Effector memory CD8-positive, alpha-beta T cell (primary cell): ENCODE measurements around the gene THSD4.

Experiments used
- ATAC-seq: fragments of 150-1000 bp; cut with Tn5 transposase; replicated peaks from 2 replicates; pipeline ENCODE4 v1.10.0; 2021; ENCODE audit warnings: mild to moderate bottlenecking, moderate library complexity
- DNase-seq, 3 experiments: peaks; one replicate each; pipeline ENCODE4 v3.0.0; 2021
- H3K27ac Mint-ChIP-seq, 2 donors: one replicate each; pipeline ENCODE4 v1.8.0; 2022; ENCODE audit warnings: mild to moderate bottlenecking in 2 of 2, mixed read lengths in 2 of 2, moderate library complexity in 2 of 2
- H3K27me3 Mint-ChIP-seq, 2 donors: one replicate each; pipeline ENCODE4 v1.8.0; 2022; ENCODE audit warnings: mixed read lengths in 2 of 2
- H3K36me3 Mint-ChIP-seq: one replicate; pipeline ENCODE4 v1.8.0; 2022; ENCODE audit warnings: mild to moderate bottlenecking, moderate library complexity, mixed read lengths; ENCODE audit not compliant: insufficient read depth
- H3K4me1 Mint-ChIP-seq, 2 donors: one replicate each; pipeline ENCODE4 v1.8.0; 2022; ENCODE audit warnings: low read depth in 2 of 2, mixed read lengths in 2 of 2
- H3K4me3 Mint-ChIP-seq, 2 donors: one replicate each; pipeline ENCODE4 v1.8.0; 2022; ENCODE audit warnings: mild to moderate bottlenecking in 2 of 2, mixed read lengths in 2 of 2, moderate library complexity in 2 of 2
- H3K9me3 Mint-ChIP-seq, 2 donors: one replicate each; pipeline ENCODE4 v1.8.0; 2022; ENCODE audit warnings: mixed read lengths in 2 of 2

THSD4 gene

DNA sequence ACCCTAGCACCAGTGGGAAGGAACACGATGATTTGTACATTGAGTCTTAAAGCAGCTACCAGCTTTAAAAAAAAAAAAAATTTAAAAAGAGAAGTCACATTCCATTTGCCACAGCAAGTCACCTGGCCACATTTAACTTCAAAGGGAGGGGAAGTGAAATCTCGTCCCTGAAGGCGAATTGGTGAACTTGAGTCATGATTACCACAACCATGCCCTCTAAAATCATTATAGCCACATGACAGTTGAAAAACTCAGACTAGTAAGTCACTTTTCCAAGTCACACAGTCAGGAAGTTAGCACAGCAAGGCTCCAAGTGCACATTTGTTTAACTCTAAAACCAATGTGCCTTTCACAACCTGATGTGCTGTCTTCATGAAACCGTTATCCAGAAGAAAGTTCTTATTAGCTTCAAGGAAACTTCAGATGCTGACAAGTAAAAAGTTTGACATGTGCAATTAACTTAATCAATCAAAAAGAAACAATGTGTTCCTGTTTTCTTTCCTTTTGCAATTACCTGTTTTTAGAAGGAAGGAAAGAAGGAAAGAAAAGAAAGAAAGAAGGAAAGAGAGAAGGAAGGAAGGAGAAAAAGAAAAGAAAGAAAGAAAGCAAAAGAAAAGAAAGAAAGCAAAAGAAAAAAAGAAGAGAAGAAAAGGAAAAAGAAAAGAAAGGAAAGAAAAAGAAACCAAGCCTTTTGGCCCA lies 8.3 kb upstream of the THSD4 start:
- no peaks in the 10 kb centered on the region for H3K36me3 Mint-ChIP-seq
- H3K4me1 Mint-ChIP-seq: peaks cover 0 to under 1% of the 10 kb centered on the region in 2 donors
- no peak overlapping the region for H3K4me3 Mint-ChIP-seq
- no peaks in the 10 kb centered on the region for H3K9me3 Mint-ChIP-seq
- no peak overlapping the region for H3K27ac Mint-ChIP-seq
- ATAC-seq (no peak), DNase-seq (no peak)
- peaks cover 48 to 50% of the 10 kb centered on the region in 2 donors for H3K27me3 Mint-ChIP-seq

DNA sequence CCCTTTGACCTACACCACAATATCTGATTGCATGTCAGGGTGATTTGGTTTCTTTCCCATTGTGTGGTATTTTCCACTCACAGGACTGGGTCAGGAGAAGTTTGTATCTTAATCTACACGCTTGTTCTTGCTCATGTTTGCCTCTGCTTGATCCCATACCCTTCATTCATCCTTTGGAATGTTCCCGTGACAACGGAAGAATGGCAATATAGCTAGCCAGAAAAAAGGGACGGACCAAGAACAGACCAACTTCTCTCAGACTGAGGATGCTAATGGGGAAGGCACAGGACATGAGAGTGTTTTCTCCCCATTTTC lies 7.8 kb upstream of the THSD4 start:
- Mint-ChIP-seq H3K4me3 (no peak overlapping the region), H3K27ac (no peak overlapping the region), H3K4me1 (peaks cover 0 to 2% of the 10 kb centered on the region in 2 donors), H3K36me3 (no peaks in the 10 kb centered on the region), H3K9me3 (no peaks in the 10 kb centered on the region), H3K27me3 (peaks cover 48 to 56% of the 10 kb centered on the region in 2 donors)
- no peak for DNase-seq
- ATAC-seq: no peak

- no peaks in the 10 kb centered on the region for H3K9me3 Mint-ChIP-seq
- peaks cover 0 to 2% of the 10 kb centered on the region in 2 donors for H3K4me1 Mint-ChIP-seq
- H3K27ac Mint-ChIP-seq: no peak overlapping the region
- ATAC-seq: no peak
- peaks cover 40 to 50% of the 10 kb centered on the region in 2 donors for H3K27me3 Mint-ChIP-seq
- H3K4me3 Mint-ChIP-seq: no peak overlapping the region
- DNase-seq: no peak
- no peaks in the 10 kb centered on the region for H3K36me3 Mint-ChIP-seq
These were observed 6.1 kb upstream of the THSD4 start for GRCh38 chr15:71109130-71109529.

- DNase-seq (no peak), ATAC-seq (no peak)
- H3K4me3 Mint-ChIP-seq: no peak overlapping the region
- no peak overlapping the region for H3K27ac Mint-ChIP-seq
- no peaks in the 10 kb centered on the region for H3K9me3 Mint-ChIP-seq
- H3K27me3 Mint-ChIP-seq: peaks cover 38 to 58% of the 10 kb centered on the region in 2 donors
- H3K4me1 Mint-ChIP-seq: peaks cover 0 to 2% of the 10 kb centered on the region in 2 donors
- no peaks in the 10 kb centered on the region for H3K36me3 Mint-ChIP-seq
These were observed 5.4 kb upstream of the THSD4 start for GRCh38 chr15:71109905-71110304.

GRCh38 chr15:71110405-71111180 lies 4.7 kb upstream of the THSD4 start:
- no peak for ATAC-seq
- H3K4me3 Mint-ChIP-seq: no peak overlapping the region
- H3K9me3 Mint-ChIP-seq: no peaks in the 10 kb centered on the region
- no peak for DNase-seq
- H3K27ac Mint-ChIP-seq: no peak overlapping the region
- no peaks in the 10 kb centered on the region for H3K36me3 Mint-ChIP-seq
- H3K27me3 Mint-ChIP-seq: peaks cover 36 to 58% of the 10 kb centered on the region in 2 donors
- peaks cover 0 to 2% of the 10 kb centered on the region in 2 donors for H3K4me1 Mint-ChIP-seq

GRCh38 chr15:71111181-71111565 lies 4.1 kb upstream of the THSD4 start:
- Mint-ChIP-seq H3K36me3 (no peaks in the 10 kb centered on the region), H3K27me3 (peaks cover 35 to 55% of the 10 kb centered on the region in 2 donors), H3K4me1 (peaks cover 0 to 3% of the 10 kb centered on the region in 2 donors), H3K27ac (no peak overlapping the region), H3K9me3 (no peaks in the 10 kb centered on the region), H3K4me3 (no peak overlapping the region)
- no peak for ATAC-seq
- no peak for DNase-seq

GRCh38 chr15:71111950-71112349 lies 3.3 kb upstream of the THSD4 start:
- Mint-ChIP-seq H3K27ac (no peak overlapping the region), H3K4me3 (no peak overlapping the region), H3K36me3 (no peaks in the 10 kb centered on the region), H3K27me3 (peaks cover 41 to 62% of the 10 kb centered on the region in 2 donors), H3K9me3 (no peaks in the 10 kb centered on the region), H3K4me1 (peaks cover 0 to 7% of the 10 kb centered on the region in 2 donors)
- DNase-seq (no peak), ATAC-seq (no peak)

GRCh38 chr15:71112429-71112828 lies 2.8 kb upstream of the THSD4 start:
- Mint-ChIP-seq H3K36me3 (no peaks in the 10 kb centered on the region), H3K9me3 (no peaks in the 10 kb centered on the region), H3K4me1 (peaks cover 0 to 7% of the 10 kb centered on the region in 2 donors), H3K27me3 (peaks cover 41 to 67% of the 10 kb centered on the region in 2 donors), H3K4me3 (no peak overlapping the region), H3K27ac (no peak overlapping the region)
- DNase-seq (no peak), ATAC-seq (no peak)

DNA sequence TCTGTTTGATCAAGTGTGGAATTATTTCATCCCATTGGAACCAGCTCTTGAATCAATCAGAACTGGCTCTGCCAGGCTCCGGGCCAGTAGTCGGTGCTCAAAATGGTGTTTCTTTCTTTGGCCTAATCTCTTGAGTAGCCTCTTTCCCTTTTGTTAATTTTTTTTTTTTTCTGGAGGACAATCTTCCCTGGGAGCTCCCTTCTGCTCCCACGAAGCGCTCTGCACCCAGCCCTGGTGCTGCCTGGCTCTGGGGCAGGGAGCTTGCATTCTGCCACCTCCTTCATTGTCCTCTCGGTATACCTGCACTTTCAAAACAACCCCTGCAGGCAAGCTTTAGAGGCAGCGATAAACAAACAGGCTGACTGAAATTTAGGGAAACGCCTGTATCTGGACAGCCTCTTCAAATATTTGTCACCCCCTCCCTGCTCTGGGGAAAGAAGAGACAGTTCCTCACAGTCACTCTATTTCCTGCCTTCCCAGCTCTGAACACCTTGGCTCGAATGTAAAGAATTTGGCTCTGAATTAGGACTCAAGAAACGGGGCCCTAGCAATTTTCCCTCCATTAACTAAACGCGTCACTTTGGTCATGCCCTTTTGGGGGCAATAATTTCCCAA lies 1.1 kb upstream of the THSD4 start:
- Mint-ChIP-seq H3K4me1 (peaks cover 0 to 7% of the 10 kb centered on the region in 2 donors), H3K36me3 (no peaks in the 10 kb centered on the region), H3K27ac (no peak overlapping the region), H3K4me3 (peak overlapping the region; percentile 8 to 30), H3K27me3 (peaks cover 53 to 83% of the 10 kb centered on the region in 2 donors), H3K9me3 (no peaks in the 10 kb centered on the region)
- ATAC-seq (no peak), DNase-seq (no peak)

- Mint-ChIP-seq H3K27ac (no peak overlapping the region), H3K27me3 (peaks cover 55 to 83% of the 10 kb centered on the region in 2 donors), H3K4me1 (peaks cover 0 to 7% of the 10 kb centered on the region in 2 donors), H3K36me3 (no peaks in the 10 kb centered on the region), H3K4me3 (peak overlapping the region; percentile 50 to 60), H3K9me3 (no peaks in the 10 kb centered on the region)
- DNase-seq: no peak
- ATAC-seq: peak; percentile 5
These were observed 488 bp downstream of the THSD4 start for GRCh38 chr15:71115567-71116351.

GRCh38 chr15:71116366-71116765 lies 1.1 kb downstream of the THSD4 start:
- H3K36me3 Mint-ChIP-seq: no peaks in the 10 kb centered on the region
- no peak overlapping the region for H3K27ac Mint-ChIP-seq
- ATAC-seq: no peak
- peaks cover 0 to 7% of the 10 kb centered on the region in 2 donors for H3K4me1 Mint-ChIP-seq
- DNase-seq: no peak
- H3K9me3 Mint-ChIP-seq: no peaks in the 10 kb centered on the region
- H3K27me3 Mint-ChIP-seq: peaks cover 55 to 83% of the 10 kb centered on the region in 2 donors
- H3K4me3 Mint-ChIP-seq: peak overlapping the region; percentile 50 to 60

DNA sequence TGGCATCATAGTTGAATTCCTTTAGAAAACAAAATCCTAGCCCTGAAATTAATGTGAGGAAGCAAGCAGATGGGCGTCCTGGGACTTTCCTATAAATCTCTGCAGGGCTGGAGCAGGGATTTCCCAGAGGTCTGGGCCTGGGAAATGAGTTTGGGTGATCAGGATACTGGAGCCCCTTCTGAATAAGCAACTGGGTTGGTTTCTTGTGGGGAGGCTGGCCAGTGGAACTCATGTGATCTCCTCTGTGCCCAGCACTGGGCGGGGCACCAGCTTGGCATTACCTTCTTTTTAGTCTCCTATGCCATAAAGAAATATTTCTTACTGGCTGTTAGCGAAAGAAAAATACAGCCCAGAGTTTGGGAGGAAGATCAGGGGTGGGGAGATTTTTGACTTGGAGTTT lies 1.7 kb downstream of the THSD4 start:
- peaks cover 61 to 83% of the 10 kb centered on the region in 2 donors for H3K27me3 Mint-ChIP-seq
- no peaks in the 10 kb centered on the region for H3K9me3 Mint-ChIP-seq
- ATAC-seq (no peak), DNase-seq (no peak)
- H3K36me3 Mint-ChIP-seq: no peaks in the 10 kb centered on the region
- H3K4me1 Mint-ChIP-seq: peaks cover 0 to 6% of the 10 kb centered on the region in 2 donors
- H3K4me3 Mint-ChIP-seq: peak overlapping the region in 1 of 2 donors; percentile 50
- H3K27ac Mint-ChIP-seq: no peak overlapping the region

DNA sequence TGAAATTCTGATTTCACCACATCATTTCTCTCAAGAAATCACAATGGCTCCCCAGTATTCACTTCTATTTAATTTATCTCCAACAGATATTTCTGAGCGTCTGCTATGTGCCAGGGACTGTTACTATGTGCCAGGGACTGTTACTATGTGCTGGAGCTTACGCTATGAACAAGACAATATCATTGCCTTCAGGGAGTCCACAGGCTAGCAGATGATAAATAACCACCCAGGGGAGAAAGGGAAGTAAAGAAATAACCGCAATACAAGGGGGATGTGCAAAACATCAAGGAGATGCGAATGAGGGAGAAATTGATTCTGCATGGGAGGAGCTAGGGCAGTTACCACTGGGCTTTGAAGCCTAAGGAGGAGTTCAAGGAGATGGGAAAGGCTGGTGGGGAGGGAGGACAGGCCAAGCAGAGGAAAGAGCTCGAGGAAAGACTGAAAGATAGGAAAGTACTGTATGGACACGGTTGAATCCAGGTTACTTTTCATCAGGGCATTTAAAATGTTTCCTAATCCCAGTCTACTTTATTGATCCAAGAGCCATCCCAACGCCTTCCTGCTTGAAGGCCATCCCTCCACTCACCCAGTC lies 2.5 kb downstream of the THSD4 start:
- DNase-seq: no peak
- Mint-ChIP-seq H3K9me3 (no peaks in the 10 kb centered on the region), H3K4me1 (peaks cover 0 to 5% of the 10 kb centered on the region in 2 donors), H3K27me3 (peaks cover 69 to 86% of the 10 kb centered on the region in 2 donors), H3K36me3 (no peaks in the 10 kb centered on the region), H3K27ac (no peak overlapping the region), H3K4me3 (peak overlapping the region in 1 of 2 donors; percentile 8)
- ATAC-seq: no peak
